NCI-H774 (cell line): Measurements from ENCODE around the gene DNAJC15.

Experiments used
- DNase-seq: peaks from one replicate; lab custom pipeline; 2025; lab: John Stamatoyannopoulos, UW

Gene DNAJC15

DNA sequence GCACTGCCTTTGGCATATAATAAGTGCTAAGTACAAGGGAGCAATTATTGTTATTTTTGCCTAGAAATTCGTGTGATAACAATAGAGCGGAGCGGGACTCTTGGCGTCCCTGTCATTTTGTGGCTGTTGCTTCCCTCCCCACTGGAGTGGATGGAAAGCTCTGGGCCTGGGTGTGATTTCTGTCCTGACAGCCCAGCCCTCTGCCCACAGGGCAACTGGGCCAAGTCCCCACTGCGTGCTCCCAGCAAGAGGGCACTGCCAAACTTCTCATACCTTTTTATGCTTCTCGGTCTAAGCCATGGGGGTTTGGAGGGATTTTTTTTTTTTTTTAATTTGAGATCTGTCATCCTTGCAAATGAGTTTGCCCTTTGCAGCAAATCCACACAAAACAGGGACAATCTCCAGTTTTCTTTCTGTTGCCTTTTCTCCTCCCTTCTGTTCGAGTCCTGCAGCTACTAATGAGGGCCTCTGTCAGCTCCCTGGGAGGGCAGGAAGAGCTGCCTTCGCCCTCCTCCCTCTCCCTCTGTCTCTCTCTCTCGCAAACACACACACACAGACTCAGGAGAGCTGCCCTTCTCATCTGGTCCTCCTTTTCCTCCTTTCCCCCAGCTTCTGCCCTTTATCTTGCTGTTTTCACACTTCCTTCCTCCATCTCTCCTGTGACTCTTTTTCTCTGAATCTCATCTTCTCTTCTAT, 103.9 kb downstream of the DNAJC15 start:
- no peak for DNase-seq

- DNase-seq, result no peak
These were observed 104.4 kb downstream of the DNAJC15 start for GRCh38 chr13:43127827-43128226.

GRCh38 chr13:43128504-43128961, 105.1 kb downstream of the DNAJC15 start:
- DNase-seq, result no peak

GRCh38 chr13:43129066-43129465, 105.7 kb downstream of the DNAJC15 start:
- DNase-seq, result no peak

GRCh38 chr13:43129511-43130110, 106.2 kb downstream of the DNAJC15 start:
- no peak for DNase-seq

- no peak for DNase-seq
These were observed 108.9 kb downstream of the DNAJC15 start for GRCh38 chr13:43132257-43132656.

DNA sequence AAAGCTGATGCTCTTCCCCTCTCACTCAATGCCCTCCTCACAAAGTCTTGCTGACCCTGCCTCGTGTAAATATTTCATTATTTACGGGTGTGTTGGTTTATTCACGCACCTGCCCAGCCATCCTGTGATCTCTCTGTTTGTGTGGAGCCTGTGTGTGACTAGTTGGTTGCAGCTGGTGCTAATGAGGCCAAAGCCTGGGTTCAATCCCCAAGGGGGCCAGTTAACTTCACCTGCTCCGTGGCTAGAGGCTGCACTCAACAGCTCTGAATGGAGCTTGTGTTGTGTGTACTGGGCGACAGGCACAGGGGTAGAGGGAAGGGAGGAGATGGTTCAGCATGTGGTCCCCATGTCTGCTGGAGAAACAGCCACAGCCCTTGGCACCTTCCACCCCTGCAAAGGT, 109.5 kb downstream of the DNAJC15 start:
- DNase-seq, result no peak

DNA sequence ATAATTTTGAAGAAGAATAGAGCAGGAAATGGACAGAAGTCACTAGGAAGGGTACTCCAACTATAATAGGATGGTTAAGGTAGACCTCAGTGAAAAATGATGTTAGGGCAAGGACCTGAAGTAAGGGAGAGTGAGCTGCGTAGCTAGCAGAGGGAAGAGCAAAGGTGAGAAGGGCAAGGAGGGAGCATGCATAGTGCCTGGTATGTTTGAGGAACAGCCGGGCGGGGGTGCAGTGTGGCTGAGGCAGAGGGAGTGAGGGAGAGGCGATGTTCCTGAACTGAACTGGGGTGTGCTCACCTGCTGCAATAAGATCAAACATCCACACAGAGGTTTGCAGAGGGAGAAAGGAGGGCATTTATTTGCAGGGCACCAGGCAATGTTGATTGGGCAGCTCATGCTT, 110.4 kb downstream of the DNAJC15 start:
- DNase-seq, result no peak

DNA sequence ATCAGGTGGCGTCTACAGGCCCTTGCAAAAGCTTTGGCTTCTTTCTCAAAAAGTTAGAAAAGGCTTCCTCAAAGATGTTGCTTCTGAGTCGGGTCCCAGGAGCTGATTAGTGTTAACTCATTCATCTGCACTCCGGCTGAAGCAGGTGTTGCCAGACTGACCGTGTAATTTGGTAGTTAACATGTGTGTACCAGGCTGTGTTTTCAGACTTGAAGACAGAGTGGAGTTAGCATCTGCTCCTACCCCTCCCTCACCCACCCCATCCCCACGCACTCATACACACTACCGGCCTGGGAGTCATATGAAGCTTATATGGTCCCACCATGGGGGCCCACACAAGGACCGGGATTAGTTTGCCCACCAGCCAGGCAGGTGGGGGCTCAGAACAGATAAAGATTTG, 111.5 kb downstream of the DNAJC15 start:
- no peak for DNase-seq

DNA sequence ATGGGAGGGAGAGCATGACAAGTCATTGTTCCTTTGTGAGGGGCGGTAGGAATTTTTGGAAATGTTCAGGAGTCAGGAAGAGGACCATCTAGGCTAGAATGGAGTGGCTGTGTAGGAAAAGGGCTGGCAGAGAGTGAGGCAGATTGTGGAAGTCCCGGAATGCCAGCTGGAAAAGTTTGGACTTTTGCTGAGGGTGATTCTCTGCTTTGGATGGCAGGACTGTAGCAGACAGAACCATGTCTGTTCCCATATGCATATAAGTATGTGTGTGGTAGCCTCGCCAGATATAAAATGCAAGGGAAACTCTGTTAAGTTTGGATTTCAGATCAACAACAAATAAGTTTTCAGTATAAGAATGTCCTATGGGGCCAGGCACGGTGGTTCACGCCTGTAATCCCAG, 112.1 kb downstream of the DNAJC15 start:
- no peak for DNase-seq

DNA sequence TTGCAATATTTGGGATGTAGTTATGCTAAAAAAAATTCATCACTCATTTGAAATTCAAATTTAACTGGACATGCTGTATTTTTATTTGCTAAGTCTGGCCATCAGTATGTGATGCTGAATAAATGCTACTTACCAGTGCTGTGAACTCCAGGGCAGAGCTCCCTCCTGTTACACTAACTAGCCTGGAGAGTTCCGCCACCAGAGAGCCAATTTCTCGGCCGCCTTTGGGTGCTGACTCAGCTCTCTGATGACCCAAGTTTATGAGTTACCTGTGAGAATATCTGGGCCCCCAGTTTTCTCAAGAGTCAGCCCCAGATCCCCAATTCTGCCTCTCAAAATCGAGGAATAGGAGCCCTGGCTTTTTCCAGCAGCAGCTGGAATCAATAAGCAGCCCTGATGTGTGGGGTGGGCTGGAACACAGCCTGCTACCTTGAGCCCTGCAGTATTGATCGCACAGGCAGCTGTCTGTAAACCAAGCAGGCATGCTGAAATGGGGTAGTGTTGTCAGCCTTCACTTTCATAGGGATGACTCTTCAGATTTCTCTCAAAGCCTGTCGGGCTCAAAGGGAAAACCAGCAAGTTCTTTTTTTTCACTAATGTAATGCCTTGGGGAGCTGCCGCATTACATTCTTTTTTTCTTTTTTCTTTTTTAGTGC, 113.7 kb downstream of the DNAJC15 start:
- no peak for DNase-seq

GRCh38 chr13:43139211-43139610, 115.8 kb downstream of the DNAJC15 start:
- no peak for DNase-seq

DNA sequence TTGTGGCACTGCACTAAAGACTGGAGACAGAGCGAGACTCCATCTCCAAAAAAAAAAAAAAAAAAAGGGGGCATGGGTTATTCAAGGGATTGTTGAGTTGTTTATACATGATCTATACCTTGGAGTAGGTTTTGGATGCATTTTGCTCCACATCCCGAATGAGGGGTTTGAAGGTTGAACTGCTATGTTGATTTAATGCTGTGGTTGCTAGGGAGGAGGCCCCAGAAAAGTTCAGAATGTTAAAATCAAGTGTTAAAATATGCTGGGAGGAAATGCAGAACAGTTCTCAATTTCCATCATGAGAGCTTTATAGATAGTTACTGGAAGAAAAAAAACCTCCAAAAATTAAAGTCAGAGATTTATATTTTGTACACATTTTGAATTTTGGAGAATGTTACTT, 116.5 kb downstream of the DNAJC15 start:
- DNase-seq, result no peak

GRCh38 chr13:43140985-43141384, 117.6 kb downstream of the DNAJC15 start:
- no peak for DNase-seq

DNA sequence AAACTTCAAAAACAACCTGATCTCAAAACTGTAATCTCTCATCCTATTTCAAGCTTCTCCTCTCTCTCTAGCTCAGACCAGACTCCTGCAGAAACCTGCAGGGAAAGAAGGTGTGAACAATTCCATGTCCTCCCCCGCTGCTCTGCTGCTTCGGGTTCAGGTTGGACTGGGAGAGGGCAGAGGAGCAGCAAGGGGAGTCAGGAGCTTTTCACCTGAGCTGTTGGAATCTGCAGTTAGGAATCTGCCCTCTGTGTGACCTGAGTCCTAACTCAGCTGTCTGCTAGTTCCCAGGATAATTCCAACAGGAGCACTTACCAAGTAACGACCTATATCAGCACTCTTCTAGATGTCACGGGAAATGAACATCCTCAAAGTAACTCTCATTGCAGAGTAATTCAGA, 118.3 kb downstream of the DNAJC15 start:
- DNase-seq, result no peak

GRCh38 chr13:43143591-43143990, 120.2 kb downstream of the DNAJC15 start:
- DNase-seq, result no peak

- no peak for DNase-seq
These were observed 122.3 kb downstream of the DNAJC15 start for GRCh38 chr13:43145534-43146196.

DNA sequence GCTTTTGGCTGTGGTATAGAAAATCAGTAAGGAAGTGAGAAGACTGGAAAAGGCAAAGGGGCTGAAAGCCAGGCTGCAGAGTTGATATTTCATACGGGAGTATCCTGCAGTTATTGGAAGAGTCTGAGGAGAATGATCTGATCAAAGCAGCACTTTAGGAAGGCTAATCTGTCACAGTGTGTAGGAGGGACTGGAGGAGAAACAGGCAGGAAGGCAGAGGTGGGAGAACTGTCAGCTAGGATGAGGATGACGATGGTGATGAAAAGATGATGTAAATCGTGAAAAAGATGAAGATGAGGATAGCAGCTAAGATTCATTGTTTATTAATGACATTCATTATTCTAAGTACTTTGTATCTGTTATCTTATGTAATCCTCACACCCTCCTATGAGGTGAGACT, 123.0 kb downstream of the DNAJC15 start:
- no peak for DNase-seq

GRCh38 chr13:43150369-43151207, 127.2 kb downstream of the DNAJC15 start:
- DNase-seq, result no peak

DNA sequence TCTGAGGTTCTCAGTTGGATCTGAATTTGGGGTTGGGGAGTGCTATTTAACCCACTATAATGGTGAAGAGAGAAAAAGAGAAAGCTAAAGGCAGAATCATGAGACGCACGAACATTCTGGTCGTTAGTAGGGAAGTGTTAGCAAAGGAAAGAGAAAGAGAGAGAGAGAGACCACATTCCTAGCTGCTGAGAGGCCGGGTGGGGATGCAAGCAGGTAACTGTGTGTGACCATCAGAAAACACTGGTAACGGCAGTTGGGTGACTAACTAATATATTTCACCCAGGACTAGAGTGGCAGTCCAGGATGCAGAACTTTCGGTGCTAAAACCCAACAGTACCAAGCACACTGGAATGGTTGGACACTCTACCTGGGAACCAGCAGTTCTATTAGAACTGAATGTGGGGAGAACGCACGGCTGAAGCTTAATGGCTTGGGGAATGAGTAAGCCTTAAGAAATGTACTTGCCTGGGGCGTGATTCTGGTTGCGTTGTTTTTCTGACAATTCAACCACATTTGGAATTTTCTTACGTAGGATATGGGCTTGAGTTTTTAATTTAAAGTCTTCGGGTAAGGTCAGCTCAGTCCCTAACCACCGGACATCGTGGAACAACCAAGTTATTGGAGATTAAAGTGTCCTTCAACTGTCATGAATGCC, 130.2 kb downstream of the DNAJC15 start:
- DNase-seq, result no peak

GRCh38 chr13:43154156-43154651, 130.8 kb downstream of the DNAJC15 start:
- no peak for DNase-seq
